GM12892 (cell line): Measurements from ENCODE around the gene AKAP13.

ENCODE experiments used
- POLR2A ChIP-seq: IDR thresholded peaks from 2 replicates; pipeline ENCODE4 v1.6.1; 2011; ENCODE audit warnings: low read depth, low read length, control low read depth
- POLR2AphosphoS5 ChIP-seq: IDR thresholded peaks from 2 replicates; pipeline ENCODE4 v1.6.1; 2011; ENCODE audit warnings: low read depth, low read length, control low read depth
- TAF1 ChIP-seq: IDR thresholded peaks from 2 replicates; pipeline ENCODE4 v1.6.1; 2011; ENCODE audit warnings: low read depth, mild to moderate bottlenecking, control low read depth, low read length, borderline replicate concordance

DNA sequence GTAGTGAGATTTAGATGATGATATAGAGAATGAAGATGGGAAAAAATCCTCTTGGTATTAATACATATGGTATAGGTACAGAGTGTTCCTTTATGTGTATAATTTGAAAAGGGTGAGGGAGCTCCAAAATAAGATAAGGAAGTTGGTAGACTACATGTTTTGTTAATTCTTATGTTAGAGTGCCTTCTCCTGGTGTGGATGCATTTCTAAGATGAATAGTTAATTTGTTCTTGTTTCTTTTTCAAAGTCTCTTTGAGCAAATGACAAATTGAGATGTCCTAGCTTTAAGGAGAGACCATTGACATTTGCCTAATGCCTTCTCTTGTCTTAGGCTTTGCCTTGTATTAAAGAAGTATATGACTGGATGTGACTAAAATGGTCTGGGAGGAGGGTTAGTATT is 34.1 kb downstream of the AKAP13 start:
- TF ChIP-seq POLR2A (no peak), POLR2AphosphoS5 (no peak), TAF1 (no peak)
